ENCODE data around the gene FAM83D. TPM values are rescaled to one million over a fixed set of nuclear protein-coding genes. Genes with fewer than 3 reads are reported as not detected.
A peak's percentile ranks its signal among the peaks of the same experiment; 100 is the strongest.

Gene FAM83D
- total RNA-seq, 1 donor from 2014 or later: 0.77 TPM

DNA sequence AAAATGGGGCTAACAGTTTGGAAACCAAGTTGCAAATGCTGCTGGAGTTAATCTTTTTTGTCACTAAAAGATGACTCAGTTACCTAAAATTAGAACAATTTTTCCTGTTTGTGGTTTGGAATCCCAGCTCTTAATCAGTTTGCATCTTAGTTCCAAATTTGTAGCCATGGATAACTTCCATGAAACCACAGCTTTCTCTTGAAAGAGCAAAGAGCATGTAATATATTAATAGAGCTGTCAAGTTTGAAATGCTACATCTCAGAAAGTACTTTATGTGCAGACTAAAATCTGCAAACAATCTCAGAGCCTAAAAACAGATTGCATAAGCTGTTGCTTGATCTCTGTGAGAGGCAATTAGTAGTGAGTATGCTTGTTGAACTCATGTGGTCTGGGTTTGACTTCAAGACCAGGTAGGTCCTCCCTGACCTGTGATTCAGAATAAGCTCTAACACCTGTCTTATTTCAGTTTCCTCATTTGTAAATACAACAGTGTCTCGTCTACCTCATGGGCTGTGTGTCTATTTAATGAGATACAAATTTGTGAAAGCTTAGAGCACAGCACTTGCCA, 59.5 kb downstream of the FAM83D start:
- DNase-seq: no peak
- H3K27me3 ChIP-seq (ENCODE audit: low read depth): no peaks in the 10 kb centered on the region
- H3K27ac ChIP-seq (replicated peaks): peak overlapping the region; percentile 72
- H3K9me3 ChIP-seq (replicated peaks): no peaks in the 10 kb centered on the region
- H3K4me3 ChIP-seq: peak overlapping the region; percentile 24
- TF ChIP-seq, protein P1, sequence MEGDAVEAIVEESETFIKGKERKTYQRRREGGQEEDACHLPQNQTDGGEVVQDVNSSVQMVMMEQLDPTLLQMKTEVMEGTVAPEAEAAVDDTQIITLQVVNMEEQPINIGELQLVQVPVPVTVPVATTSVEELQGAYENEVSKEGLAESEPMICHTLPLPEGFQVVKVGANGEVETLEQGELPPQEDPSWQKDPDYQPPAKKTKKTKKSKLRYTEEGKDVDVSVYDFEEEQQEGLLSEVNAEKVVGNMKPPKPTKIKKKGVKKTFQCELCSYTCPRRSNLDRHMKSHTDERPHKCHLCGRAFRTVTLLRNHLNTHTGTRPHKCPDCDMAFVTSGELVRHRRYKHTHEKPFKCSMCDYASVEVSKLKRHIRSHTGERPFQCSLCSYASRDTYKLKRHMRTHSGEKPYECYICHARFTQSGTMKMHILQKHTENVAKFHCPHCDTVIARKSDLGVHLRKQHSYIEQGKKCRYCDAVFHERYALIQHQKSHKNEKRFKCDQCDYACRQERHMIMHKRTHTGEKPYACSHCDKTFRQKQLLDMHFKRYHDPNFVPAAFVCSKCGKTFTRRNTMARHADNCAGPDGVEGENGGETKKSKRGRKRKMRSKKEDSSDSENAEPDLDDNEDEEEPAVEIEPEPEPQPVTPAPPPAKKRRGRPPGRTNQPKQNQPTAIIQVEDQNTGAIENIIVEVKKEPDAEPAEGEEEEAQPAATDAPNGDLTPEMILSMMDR (IDR thresholded peaks at IDR 0.05; ENCODE audit: borderline replicate concordance): no peak
- peaks cover 42% of the 10 kb centered on the region for H3K4me1 ChIP-seq
- peaks cover 21% of the 10 kb centered on the region for H3K36me3 ChIP-seq
- intact Hi-C loops (cut with micrococcal nuclease): no loop called here

GRCh38 chr20:38986663-38987062, 60.4 kb downstream of the FAM83D start:
- Histone ChIP-seq H3K4me1 (peaks cover 42% of the 10 kb centered on the region), H3K9me3 (replicated peaks) (no peaks in the 10 kb centered on the region)

DNA sequence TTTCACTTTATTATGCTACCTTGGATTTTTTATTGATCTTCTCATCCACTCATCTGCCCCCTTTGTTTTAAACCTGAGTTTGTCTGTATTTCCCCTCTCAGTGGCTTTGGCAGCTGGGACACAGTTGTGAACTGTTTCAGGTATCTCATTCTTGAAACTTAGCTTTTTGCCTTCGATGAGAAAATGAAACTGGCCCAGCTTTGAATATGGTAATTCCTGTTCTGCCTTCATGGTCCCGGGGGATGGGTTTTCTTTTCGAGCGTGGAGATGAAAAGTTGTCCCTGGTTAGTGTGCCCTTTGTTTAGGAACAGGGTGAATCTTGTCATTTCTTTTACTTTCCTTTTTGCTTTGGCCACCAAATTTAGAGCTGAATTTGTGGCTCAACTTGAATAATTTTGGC, 61.6 kb downstream of the FAM83D start:
- intact Hi-C loops (cut with micrococcal nuclease): no loop called here
- Histone ChIP-seq H3K9me3 (replicated peaks) (no peaks in the 10 kb centered on the region), H3K4me3 (no peak overlapping the region), H3K36me3 (peaks cover 37% of the 10 kb centered on the region), H3K27me3 (ENCODE audit: low read depth) (no peaks in the 10 kb centered on the region), H3K27ac (replicated peaks) (no peak overlapping the region), H3K4me1 (peaks cover 38% of the 10 kb centered on the region)
- TF ChIP-seq, protein P1 (IDR thresholded peaks at IDR 0.05; ENCODE audit: borderline replicate concordance): no peak
- no peak for DNase-seq

More at GRCh38 chr20:38986663-38987062, 60.4 kb downstream of the FAM83D start:
- H3K4me3 ChIP-seq: no peak overlapping the region
- H3K27ac ChIP-seq (replicated peaks): peak overlapping the region; percentile 72
- H3K27me3 ChIP-seq (ENCODE audit: low read depth): no peaks in the 10 kb centered on the region
- DNase-seq: no peak
- intact Hi-C loops (cut with micrococcal nuclease): no loop called here
- peaks cover 30% of the 10 kb centered on the region for H3K36me3 ChIP-seq
- TF ChIP-seq, protein P1 (IDR thresholded peaks at IDR 0.05; ENCODE audit: borderline replicate concordance): peak; percentile 5

DNA sequence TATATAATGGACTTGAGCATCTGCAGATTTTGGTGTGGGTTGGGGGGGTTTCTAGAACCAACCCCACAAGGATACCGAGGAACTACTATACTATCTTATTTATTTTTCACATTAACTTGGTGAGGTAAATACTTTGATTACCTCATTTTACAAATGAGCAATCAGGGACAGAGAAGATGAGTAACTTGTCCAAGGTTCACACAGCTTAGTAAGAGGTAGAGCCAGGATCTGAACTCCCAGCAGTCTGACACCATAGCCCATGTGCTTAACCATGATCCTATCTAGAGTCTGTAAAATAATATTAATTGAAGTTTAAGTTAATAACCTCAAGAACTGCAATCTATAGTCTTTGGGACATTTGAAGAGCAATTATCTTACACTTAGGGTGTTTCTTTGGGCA, 64.5 kb downstream of the FAM83D start:
- intact Hi-C loops (cut with micrococcal nuclease): no loop called here
- TF ChIP-seq, protein P1 (IDR thresholded peaks at IDR 0.05; ENCODE audit: borderline replicate concordance): no peak
- Histone ChIP-seq H3K9me3 (replicated peaks) (no peaks in the 10 kb centered on the region), H3K36me3 (peaks cover 58% of the 10 kb centered on the region), H3K4me3 (no peak overlapping the region), H3K27me3 (ENCODE audit: low read depth) (no peaks in the 10 kb centered on the region), H3K27ac (replicated peaks) (no peak overlapping the region), H3K4me1 (peaks cover 23% of the 10 kb centered on the region)
- no peak for DNase-seq

- Histone ChIP-seq H3K27ac (replicated peaks) (no peak overlapping the region), H3K36me3 (peaks cover 70% of the 10 kb centered on the region)
- TF ChIP-seq, protein P1 (IDR thresholded peaks at IDR 0.05; ENCODE audit: borderline replicate concordance): no peak
Observed at GRCh38 chr20:38991814-38992704, 65.8 kb downstream of the FAM83D start.

More at GRCh38 chr20:38991814-38992704, 65.8 kb downstream of the FAM83D start:
- peaks cover 9% of the 10 kb centered on the region for H3K4me1 ChIP-seq
- H3K4me3 ChIP-seq: no peak overlapping the region
- no peaks in the 10 kb centered on the region for H3K9me3 ChIP-seq (replicated peaks)
- DNase-seq: no peak
- intact Hi-C loops (cut with micrococcal nuclease): no loop called here
- H3K27me3 ChIP-seq (ENCODE audit: low read depth): no peaks in the 10 kb centered on the region

All from left ventricle myocardium inferior (tissue), 1 donor.